SK-N-MC (cell line): ENCODE results near the gene SPANXN3.

Source experiments
- EZH2 ChIP-seq: fragments of 200-600 bp; sonication (generic); IDR thresholded peaks from one replicate; pipeline ENCODE4 v1.6.1; 2017; ENCODE audit warnings: antibody characterized with exemption
- POLR2AphosphoS5 ChIP-seq: IDR thresholded peaks from 2 replicates; pipeline ENCODE4 v1.6.1; 2012; ENCODE audit warnings: mild to moderate bottlenecking, low read depth, low read length, borderline replicate concordance

- TF ChIP-seq EZH2 (no peak), POLR2AphosphoS5 (no peak)
Measured at GRCh38 chrX:143466130-143466529, 51.1 kb downstream of the SPANXN3 start.
